AG04450 (cell line): ENCODE measurements around the gene ZC3HAV1L. TPM values are rescaled to one million over a fixed set of nuclear protein-coding genes. Genes with fewer than 3 reads are reported as not detected.
"Not testable (repeated sequence)": the region's sequence is repeated elsewhere in the genome, so short reads cannot be mapped to it uniquely, and the experiment has no call there.

Source experiments
- CTCF ChIA-PET: fragments of 300-600, 350-600 bp; formaldehyde crosslinking; extraction: SDS; loops from one replicate; lab custom pipeline; 2022; ENCODE audit warnings: antibody characterized with exemption, inconsistent platforms; lab: Charles Lee
- POLR2A ChIA-PET: fragments of 350-600 bp; formaldehyde crosslinking; extraction: SDS; loops from one replicate; lab custom pipeline; 2021; ENCODE audit warnings: antibody characterized with exemption, inconsistent platforms; lab: Yijun Ruan, JAX
- DNase-seq: peaks from one replicate; pipeline ENCODE4 v3.0.0-alpha.2; 2011; ENCODE audit warnings: low read depth, low spot score
- H3K27ac ChIP-seq: one replicate; pipeline ENCODE4 v1.5.1; 2012; ENCODE audit warnings: low read depth, low read length, control low read depth
- H3K27me3 ChIP-seq: one replicate; pipeline ENCODE4 v1.6.0; 2012; ENCODE audit warnings: low read length; ENCODE audit not compliant: control insufficient read depth, insufficient read depth
- H3K4me3 ChIP-seq: 2 replicates; pipeline ENCODE4 v1.5.1; 2011; ENCODE audit warnings: mild to moderate bottlenecking, low read depth, low read length, control low read depth
- H3K9me3 ChIP-seq: 2 replicates; pipeline ENCODE4 v1.5.1; 2012; ENCODE audit warnings: low read length; ENCODE audit not compliant: control insufficient read depth, insufficient read depth
- polyA plus RNA-seq: library from polyadenylated mRNA; depleted of rRNA; stranded (reverse); fragments of >200 nt; gene quantifications from 2 replicates; pipeline ENCODE4 v1.2.3, GENCODE V29; 2011
- TF ChIP-seq, protein P1 (sequence below): IDR thresholded peaks from 2 replicates; pipeline ENCODE4 v1.5.1; 2011; ENCODE audit warnings: low read depth, low read length, control low read depth, inconsistent platforms

Gene ZC3HAV1L
- polyA plus RNA-seq, 1 experiment, result 9.9 TPM

DNA sequence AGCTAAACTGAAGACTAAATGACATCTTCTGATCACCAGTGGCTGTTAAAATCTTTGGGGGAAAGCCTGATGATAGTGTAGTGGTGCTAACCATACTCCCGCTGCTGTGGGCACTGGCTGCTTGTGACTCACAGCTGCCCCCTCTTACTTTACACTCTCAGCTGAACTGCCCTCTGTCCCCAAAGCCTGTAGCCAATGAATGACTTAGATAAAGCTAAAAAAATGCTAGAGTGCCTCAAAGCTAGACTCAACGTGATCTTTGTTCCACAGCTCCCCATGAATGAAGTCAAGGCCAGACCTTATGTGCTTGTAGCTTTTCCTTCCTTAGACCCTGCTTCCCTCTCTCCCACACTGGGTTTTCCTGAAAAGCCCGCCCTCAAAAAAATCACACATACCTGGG is 6.5 kb downstream of the ZC3HAV1L start:
- no peak overlapping the region for H3K27ac ChIP-seq
- no peaks in the 10 kb centered on the region for H3K27me3 ChIP-seq
- TF ChIP-seq, protein P1, sequence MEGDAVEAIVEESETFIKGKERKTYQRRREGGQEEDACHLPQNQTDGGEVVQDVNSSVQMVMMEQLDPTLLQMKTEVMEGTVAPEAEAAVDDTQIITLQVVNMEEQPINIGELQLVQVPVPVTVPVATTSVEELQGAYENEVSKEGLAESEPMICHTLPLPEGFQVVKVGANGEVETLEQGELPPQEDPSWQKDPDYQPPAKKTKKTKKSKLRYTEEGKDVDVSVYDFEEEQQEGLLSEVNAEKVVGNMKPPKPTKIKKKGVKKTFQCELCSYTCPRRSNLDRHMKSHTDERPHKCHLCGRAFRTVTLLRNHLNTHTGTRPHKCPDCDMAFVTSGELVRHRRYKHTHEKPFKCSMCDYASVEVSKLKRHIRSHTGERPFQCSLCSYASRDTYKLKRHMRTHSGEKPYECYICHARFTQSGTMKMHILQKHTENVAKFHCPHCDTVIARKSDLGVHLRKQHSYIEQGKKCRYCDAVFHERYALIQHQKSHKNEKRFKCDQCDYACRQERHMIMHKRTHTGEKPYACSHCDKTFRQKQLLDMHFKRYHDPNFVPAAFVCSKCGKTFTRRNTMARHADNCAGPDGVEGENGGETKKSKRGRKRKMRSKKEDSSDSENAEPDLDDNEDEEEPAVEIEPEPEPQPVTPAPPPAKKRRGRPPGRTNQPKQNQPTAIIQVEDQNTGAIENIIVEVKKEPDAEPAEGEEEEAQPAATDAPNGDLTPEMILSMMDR, result no peak
- H3K9me3 ChIP-seq, result no peaks in the 10 kb centered on the region
- no peak overlapping the region for H3K4me3 ChIP-seq
- CTCF ChIA-PET, result interaction anchor here (0.7 to 1.9 kb wide), 2 partner anchors 12 to 46 kb away, joined by 3 to 9 read pairs; no protein-coding TSS in a partner anchor
- no peak for DNase-seq
- POLR2A ChIA-PET, result interaction anchor here (0.5 kb wide), 1 partner anchor 260 kb away, joined by 3 read pairs; no protein-coding TSS in a partner anchor

DNA sequence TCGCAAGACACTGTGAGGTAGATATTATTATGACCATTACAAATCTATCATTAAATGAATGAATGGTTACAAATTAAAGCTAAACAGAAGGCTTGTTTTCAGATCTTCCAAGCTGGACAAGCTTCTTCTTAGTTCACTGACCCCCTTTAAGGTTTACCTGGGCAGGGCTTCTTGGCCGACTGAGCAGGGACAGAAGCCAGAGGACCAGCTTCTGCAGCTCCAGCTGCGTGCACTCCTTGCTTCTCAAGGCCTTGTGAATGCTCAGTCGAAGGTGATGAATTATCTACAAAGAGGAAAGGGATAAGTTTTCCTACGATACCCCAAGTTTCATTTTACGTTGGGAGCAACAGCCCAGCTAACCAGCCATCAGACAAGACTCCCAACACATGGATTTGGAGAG is 9.3 kb downstream of the ZC3HAV1L start:
- H3K27ac ChIP-seq, result no peak overlapping the region
- H3K27me3 ChIP-seq, result no peaks in the 10 kb centered on the region
- DNase-seq, result no peak
- TF ChIP-seq, protein P1, result no peak
- ChIA-PET POLR2A (no interaction called here), CTCF (interaction anchor here (1.3 kb wide), 1 partner anchor 9 kb away, joined by 10 read pairs; no protein-coding TSS in a partner anchor)
- no peaks in the 10 kb centered on the region for H3K9me3 ChIP-seq
- no peak overlapping the region for H3K4me3 ChIP-seq

DNA sequence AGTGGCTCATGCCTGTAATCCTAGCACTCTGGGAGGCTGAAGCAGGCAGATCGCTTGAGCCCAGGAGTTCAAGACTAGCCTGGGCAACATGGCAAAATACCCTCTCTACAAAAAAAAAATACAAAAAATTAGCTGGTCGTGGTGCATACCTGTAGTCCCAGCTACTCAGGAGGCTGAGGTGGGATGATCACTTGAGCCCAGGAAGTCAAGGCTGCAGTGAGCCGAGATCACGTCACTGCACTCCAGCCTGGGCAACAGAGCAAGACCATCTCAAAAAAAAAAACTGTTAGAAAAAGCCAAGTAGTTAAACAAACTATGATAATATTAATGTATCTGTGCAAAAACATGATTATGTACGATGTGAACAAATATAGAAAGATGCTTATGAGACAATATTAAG is 10.0 kb downstream of the ZC3HAV1L start:
- H3K9me3 ChIP-seq, H3K4me3 ChIP-seq, H3K27ac ChIP-seq, POLR2A ChIA-PET, DNase-seq, H3K27me3 ChIP-seq: not testable (repeated sequence)
- CTCF ChIA-PET, result interaction anchor here (1.3 to 2.5 kb wide), 2 partner anchors 9 to 34 kb away, joined by 10 to 11 read pairs; no protein-coding TSS in a partner anchor

DNA sequence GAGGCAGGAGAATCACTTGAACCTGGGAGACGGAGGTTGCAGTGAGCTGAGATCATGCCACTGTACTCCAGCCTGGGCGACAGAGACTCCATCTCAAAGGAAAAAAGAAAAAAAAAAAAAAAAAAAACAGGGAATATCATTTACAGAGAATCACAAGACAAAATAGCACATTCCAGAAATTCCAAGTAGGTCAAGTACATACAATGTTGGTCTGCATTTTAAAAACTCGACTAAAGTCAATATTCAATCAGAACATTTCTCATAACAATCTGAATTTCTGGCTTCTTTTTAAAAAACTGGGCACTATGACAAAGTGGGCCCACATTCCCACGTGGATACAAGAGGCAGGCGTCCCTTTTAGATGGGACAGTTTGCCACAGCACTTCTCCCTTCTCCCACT is 12.8 kb downstream of the ZC3HAV1L start:
- CTCF ChIA-PET, result interaction anchor here (2.6 kb wide), 1 partner anchor 52 kb away, joined by 21 read pairs; no protein-coding TSS in a partner anchor
- DNase-seq, result no peak
- no peak overlapping the region for H3K27ac ChIP-seq

DNA sequence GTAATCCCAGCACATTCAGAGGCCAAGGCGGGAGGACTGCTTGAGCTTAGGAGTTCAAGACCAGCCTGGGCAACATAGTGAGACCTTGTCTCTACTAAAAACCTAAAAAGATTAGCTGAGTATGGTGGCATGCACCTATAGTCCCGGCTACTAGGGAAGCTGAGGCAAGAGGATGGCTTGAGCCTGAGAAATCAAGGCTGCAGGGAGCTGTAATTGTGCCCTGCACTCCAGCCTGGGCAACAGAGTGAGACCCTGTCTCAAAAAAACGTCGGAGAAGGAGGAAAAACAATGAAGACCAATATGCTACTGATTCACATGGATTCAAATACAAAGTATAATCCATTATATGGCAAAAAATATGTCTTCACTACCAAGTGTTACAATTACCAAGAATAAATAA is 13.6 kb downstream of the ZC3HAV1L start:
- H3K27me3 ChIP-seq, result no peaks in the 10 kb centered on the region

More for the DNA sequence above, 12.8 kb downstream of the ZC3HAV1L start:
- POLR2A ChIA-PET, result no interaction called here
- Histone ChIP-seq H3K27me3 (no peaks in the 10 kb centered on the region), H3K9me3 (no peaks in the 10 kb centered on the region), H3K4me3 (no peak overlapping the region)
- TF ChIP-seq, protein P1, result no peak

More for the DNA sequence above, 13.6 kb downstream of the ZC3HAV1L start:
- no peaks in the 10 kb centered on the region for H3K9me3 ChIP-seq
- ChIA-PET CTCF (interaction anchor here (1.1 to 2.6 kb wide), 2 partner anchors 52 to 53 kb away, joined by 6 to 21 read pairs; no protein-coding TSS in a partner anchor), POLR2A (no interaction called here)
- TF ChIP-seq, protein P1, result no peak
- no peak for DNase-seq
- H3K4me3 ChIP-seq, result no peak overlapping the region
- H3K27ac ChIP-seq, result no peak overlapping the region
